SK-N-SH treated with all-trans-retinoic acid at 6 μM for 48 hours (cell line): ENCODE measurements around the gene AFF1.

Source experiments
- ATAC-seq: fragments of 200-7000 bp; cut with Tn5 transposase; 3 replicates; pipeline ENCODE4 v1.9.1; 2020; ENCODE audit warnings: mild to moderate bottlenecking, moderate library complexity
- ARNTL ChIP-seq: fragments of 450-650 bp; formaldehyde crosslinking; IDR thresholded peaks from 2 replicates; pipeline ENCODE4 v1.5.0; 2020; ENCODE audit warnings: low read depth, mild to moderate bottlenecking, moderate library complexity, borderline replicate concordance
- BACH2 ChIP-seq: fragments of 250-450 bp; sonication (Bioruptor Pico); IDR thresholded peaks from 2 replicates; pipeline ENCODE4 v1.9.0; 2021; ENCODE audit warnings: mild to moderate bottlenecking, borderline replicate concordance
- CREB5 ChIP-seq: fragments of 250-450 bp; sonication (Bioruptor Pico); IDR thresholded peaks from 2 replicates; pipeline ENCODE4 v1.5.1; 2020; ENCODE audit warnings: low read depth, mild to moderate bottlenecking, moderate library complexity
- CSDC2 ChIP-seq: fragments of 250-450 bp; sonication (Bioruptor Pico); IDR thresholded peaks from 2 replicates; pipeline ENCODE4 v1.5.0; 2020; ENCODE audit warnings: mild to moderate bottlenecking, moderate library complexity
- CSRNP3 ChIP-seq: fragments of 250-450 bp; sonication (Bioruptor Pico); IDR thresholded peaks from 2 replicates; pipeline ENCODE4 v1.5.1; 2021; ENCODE audit warnings: mild to moderate bottlenecking, moderate library complexity
- ESRRG ChIP-seq: fragments of 250-450 bp; sonication (Bioruptor Pico); IDR thresholded peaks from 2 replicates; pipeline ENCODE4 v1.6.1; 2021; ENCODE audit warnings: mild to moderate bottlenecking
- GLIS3 ChIP-seq: fragments of 250-450 bp; sonication (Bioruptor Pico); IDR thresholded peaks from 2 replicates; pipeline ENCODE4 v1.5.0; 2020; ENCODE audit warnings: mild to moderate bottlenecking, moderate library complexity
- OSR1 ChIP-seq: fragments of 250-450 bp; sonication (Bioruptor Pico); IDR thresholded peaks from 2 replicates; pipeline ENCODE4 v1.8.0; 2022; ENCODE audit warnings: moderate library complexity, mild to moderate bottlenecking, inconsistent platforms
- PATZ1 ChIP-seq: fragments of 250-450 bp; sonication (Bioruptor Pico); IDR thresholded peaks from 2 replicates; pipeline ENCODE4 v1.8.0; 2020; ENCODE audit warnings: mild to moderate bottlenecking, moderate library complexity, borderline replicate concordance
- PPARA ChIP-seq: fragments of 250-450 bp; sonication (Bioruptor Pico); IDR thresholded peaks from 2 replicates; pipeline ENCODE4 v1.5.0; 2020; ENCODE audit warnings: mild to moderate bottlenecking, borderline replicate concordance
- RARB ChIP-seq: fragments of 250-450 bp; sonication (Bioruptor Pico); IDR thresholded peaks from 2 replicates; pipeline ENCODE4 v1.8.0; 2021; ENCODE audit warnings: mild to moderate bottlenecking, moderate library complexity
- SNAI2 ChIP-seq: fragments of 250-450 bp; sonication (Bioruptor Pico); IDR thresholded peaks from 2 replicates; pipeline ENCODE4 v1.5.0; 2020; ENCODE audit warnings: mild to moderate bottlenecking, moderate library complexity
- TCF4 ChIP-seq: fragments of 250-450 bp; sonication (Bioruptor Pico); IDR thresholded peaks from 2 replicates; pipeline ENCODE4 v1.8.0; 2021; ENCODE audit warnings: mild to moderate bottlenecking, moderate library complexity, borderline replicate concordance
- TOX ChIP-seq: fragments of 250-450 bp; sonication (Bioruptor Pico); IDR thresholded peaks from 2 replicates; pipeline ENCODE4 v1.8.0; 2021; ENCODE audit warnings: mild to moderate bottlenecking, moderate library complexity, borderline replicate concordance
- ZFP3 ChIP-seq: fragments of 250-450 bp; sonication (Bioruptor Pico); IDR thresholded peaks from 2 replicates; pipeline ENCODE4 v1.5.0; 2020; ENCODE audit warnings: mild to moderate bottlenecking, moderate library complexity
- ZNF70 ChIP-seq: fragments of 450-650 bp; formaldehyde crosslinking; IDR thresholded peaks from 2 replicates; pipeline ENCODE4 v1.5.0; 2020; ENCODE audit warnings: mild to moderate bottlenecking, moderate library complexity
- ZNF8 ChIP-seq: fragments of 450-650 bp; formaldehyde crosslinking; IDR thresholded peaks from 2 replicates; pipeline ENCODE4 v1.5.0; 2020; ENCODE audit warnings: mild to moderate bottlenecking, moderate library complexity

The AFF1 gene

GRCh38 chr4:86916392-86916791 lies 18.4 kb upstream of the AFF1 start (continued):
- no peak for TF ChIP-seq CREB5 (CRISPR knock-in tag)
- no peak for TF ChIP-seq ZNF8
- TF ChIP-seq OSR1 (CRISPR knock-in tag) = no peak
- TF ChIP-seq ZNF70 = no peak
- no peak for TF ChIP-seq RARB (CRISPR knock-in tag)
- no peak for TF ChIP-seq TOX
- no peak for TF ChIP-seq ZFP3 (CRISPR knock-in tag)
- TF ChIP-seq ESRRG (CRISPR knock-in tag) = no peak

- TF ChIP-seq ZFP3 (CRISPR knock-in tag) (no peak), GLIS3 (CRISPR knock-in tag) (no peak), PATZ1 (CRISPR knock-in tag) (no peak), RARB (CRISPR knock-in tag) (no peak), SNAI2 (CRISPR knock-in tag) (no peak), CSDC2 (CRISPR knock-in tag) (no peak), ARNTL (no peak), PPARA (CRISPR knock-in tag) (no peak), OSR1 (CRISPR knock-in tag) (no peak), CSRNP3 (CRISPR knock-in tag) (no peak), CREB5 (CRISPR knock-in tag) (no peak), BACH2 (CRISPR knock-in tag) (no peak)
- ATAC-seq = no peak
Observed at GRCh38 chr4:86917212-86918039, 17.4 kb upstream of the AFF1 start.

- TF ChIP-seq PPARA (CRISPR knock-in tag) = no peak
- no peak for TF ChIP-seq ZNF8
- no peak for TF ChIP-seq TOX
- TF ChIP-seq TCF4 (CRISPR knock-in tag) = no peak
- no peak for TF ChIP-seq SNAI2 (CRISPR knock-in tag)
- TF ChIP-seq ESRRG (CRISPR knock-in tag) = no peak
- TF ChIP-seq CSRNP3 (CRISPR knock-in tag) = no peak
- no peak for ATAC-seq
Observed at GRCh38 chr4:86918539-86919072, 16.2 kb upstream of the AFF1 start.

GRCh38 chr4:86919561-86920223 lies 15.1 kb upstream of the AFF1 start:
- no peak for TF ChIP-seq ARNTL
- ATAC-seq = no peak
